GM19324 (cell line): ENCODE data around the gene FBXW11.
"Not testable (repeated sequence)": the region's sequence is repeated elsewhere in the genome, so short reads cannot be mapped to it uniquely, and the experiment has no call there.

Experiments used
- ATAC-seq: cut with Tn5 transposase; IDR thresholded peaks from one replicate; pipeline ENCODE4 v1.9.1; 2021; ENCODE audit warnings: mild to moderate bottlenecking, moderate library complexity; ENCODE audit not compliant: unreplicated experiment, low FRiP score

FBXW11 gene

DNA sequence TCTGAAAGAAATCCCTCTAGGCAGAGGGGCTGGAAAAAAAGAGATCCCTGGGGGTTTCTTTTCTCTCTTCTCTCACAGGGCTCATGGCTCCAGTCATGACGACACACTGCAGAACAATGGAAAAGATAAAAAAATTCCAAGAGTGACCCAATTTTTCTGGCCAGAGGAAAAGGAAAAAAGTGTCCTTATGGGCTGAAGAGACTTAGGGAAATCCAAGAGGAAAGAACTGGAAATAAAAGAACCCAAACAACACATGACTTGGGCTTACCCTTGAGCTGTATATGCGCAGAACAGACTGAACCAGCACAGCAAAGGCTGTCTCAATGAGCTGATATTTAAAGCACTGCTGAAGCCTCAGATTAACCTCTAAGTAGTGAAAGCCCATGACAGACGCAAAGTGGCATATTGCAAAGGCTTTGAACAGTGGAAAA, 118.4 kb downstream of the FBXW11 start:
- ATAC-seq: no peak

DNA sequence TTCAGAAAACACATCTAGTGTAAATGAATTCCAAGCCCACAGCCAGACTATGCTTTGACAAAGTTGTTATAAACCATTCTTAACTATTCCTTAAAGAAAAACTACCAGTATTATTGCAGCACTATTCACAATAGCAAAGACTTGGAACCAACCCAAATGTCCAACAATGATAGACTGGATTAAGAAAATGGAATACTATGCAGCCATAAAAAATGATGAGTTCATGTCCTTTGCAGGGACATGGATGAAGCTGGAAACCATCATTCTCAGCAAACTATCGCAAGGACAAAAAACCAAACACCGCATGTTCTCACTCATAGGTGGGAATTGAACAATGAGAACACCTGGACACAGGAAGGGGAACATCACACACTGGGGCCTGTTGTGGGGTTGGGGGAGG, 120.4 kb downstream of the FBXW11 start:
- ATAC-seq: not testable (repeated sequence)

DNA sequence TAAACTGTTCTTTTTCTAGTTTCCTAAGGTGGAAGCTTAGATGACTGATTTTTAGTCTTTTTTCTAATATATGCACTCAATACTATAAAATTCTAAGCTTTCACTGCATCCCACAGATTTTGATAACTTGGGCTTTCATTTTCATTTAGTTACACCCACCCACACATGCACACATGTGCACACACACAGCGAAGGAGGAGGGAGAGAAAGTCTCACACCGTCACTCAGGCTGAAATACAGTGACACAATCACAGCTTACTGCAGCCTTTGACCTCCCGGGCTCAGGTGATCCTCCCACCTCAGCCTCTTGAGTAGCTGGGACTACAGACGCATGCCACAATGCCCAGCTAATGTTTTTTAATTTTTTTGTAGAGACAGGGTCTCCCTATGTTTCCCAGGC, 124.3 kb downstream of the FBXW11 start:
- ATAC-seq: no peak

DNA sequence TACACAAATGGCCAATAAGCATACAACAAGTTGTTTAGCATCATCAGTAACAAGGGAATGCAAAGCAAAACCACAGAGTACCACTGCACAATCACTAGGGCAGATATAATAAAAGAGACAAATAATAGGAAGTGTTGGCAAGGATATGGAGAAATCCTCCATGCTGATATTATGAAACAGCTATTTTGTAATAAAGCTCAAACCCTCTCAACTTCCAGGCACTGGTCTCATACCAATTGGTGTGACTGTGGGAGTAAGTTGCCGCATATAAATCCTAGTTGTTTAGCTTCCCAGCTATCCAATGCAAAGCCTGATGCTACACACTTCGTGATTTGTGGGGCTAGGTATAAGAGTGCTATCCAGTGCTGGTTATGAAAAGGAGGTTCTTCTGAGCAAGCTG, 132.2 kb downstream of the FBXW11 start:
- ATAC-seq: no peak

DNA sequence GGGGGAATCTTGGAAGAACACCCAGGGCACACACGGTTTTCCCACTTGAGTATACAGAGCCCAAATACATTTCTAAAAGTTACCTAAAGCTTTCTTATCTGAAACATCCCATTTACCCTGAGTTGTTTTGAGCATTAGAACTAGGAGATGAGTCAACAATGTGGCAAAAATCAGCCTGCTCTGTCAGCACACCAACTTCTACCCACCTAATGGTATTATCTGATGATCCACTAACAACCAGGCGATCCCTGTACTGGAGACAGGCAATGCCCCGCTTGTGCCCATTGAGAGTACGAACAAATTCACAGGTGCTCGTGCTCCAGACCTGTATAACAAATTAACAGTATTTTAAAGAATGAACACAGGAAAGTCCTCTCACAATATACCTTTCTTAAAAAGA, 133.8 kb downstream of the FBXW11 start:
- ATAC-seq: no peak

DNA sequence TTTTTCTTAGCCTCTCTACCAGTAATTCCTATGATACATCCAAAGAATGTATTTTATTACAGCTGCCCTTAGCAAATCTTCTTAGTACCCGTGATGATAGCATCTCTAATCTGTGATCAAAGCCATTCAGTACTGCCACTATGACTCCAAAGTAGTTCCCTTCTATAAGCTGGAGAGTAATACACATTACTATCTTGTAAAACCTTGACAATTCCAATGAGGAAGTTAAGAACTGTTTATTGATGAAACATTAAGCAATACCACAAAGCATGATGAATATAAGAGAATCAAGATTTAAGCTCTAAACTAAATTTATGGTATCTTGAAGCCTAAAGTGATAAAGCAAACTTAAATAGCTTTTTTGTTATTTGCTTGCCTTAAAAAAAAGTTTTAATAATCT, 134.7 kb downstream of the FBXW11 start:
- ATAC-seq: no peak

DNA sequence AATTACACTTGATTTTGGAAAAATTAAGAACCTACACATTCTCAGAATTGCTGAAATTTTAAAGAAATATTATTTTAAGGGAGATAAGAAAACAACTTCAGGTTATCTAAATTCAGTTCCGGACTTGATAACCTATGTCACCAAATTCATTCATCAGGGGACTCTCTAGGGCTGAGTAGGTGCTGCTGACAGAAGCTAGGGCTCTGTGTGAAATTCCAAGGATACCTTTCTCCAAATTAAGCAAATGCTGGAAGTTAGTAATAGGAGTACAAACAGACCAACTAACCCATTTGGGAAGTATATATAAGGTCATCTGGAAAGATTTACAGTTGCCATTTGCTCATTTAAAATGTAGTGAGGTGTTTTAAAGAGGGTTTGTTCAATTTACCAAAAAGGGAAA, 136.5 kb downstream of the FBXW11 start:
- ATAC-seq: no peak

DNA sequence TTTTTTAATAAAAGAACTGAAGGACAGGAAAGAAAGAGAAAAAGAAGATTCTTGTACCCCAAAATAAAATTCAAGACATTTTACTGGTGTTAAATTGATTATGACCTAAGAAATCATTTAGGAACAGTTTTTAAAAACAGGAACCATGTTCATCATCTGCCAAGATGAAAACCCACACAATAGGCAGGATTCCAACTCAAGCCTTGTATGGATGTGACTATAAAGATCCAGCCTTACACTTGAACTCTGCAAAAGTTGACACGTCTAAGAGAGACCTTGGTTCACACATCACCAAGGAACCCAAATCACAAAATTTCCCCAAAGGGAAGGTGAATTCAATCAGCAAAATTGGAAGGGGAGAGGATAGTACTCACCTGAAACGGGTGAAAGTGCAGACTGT, 138.2 kb downstream of the FBXW11 start:
- ATAC-seq: no peak

DNA sequence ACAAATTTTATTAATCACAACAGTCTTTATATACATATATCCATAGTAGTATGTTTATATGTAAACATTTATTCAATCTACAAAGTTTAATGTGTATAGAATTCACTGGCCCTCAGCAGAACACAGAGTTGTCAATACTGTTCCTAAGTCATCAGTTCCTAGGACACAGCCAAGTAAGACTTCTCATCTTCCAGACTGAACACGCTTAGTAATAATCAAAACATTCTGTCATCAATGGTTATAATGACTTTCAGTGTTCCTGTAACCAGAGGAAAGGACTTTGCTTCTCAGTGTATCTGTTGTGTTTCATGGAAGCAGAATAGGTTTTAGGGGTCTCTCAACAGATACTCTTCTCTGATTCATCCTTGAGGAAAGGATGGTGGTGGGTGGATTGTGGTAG, 138.7 kb downstream of the FBXW11 start:
- no peak for ATAC-seq

DNA sequence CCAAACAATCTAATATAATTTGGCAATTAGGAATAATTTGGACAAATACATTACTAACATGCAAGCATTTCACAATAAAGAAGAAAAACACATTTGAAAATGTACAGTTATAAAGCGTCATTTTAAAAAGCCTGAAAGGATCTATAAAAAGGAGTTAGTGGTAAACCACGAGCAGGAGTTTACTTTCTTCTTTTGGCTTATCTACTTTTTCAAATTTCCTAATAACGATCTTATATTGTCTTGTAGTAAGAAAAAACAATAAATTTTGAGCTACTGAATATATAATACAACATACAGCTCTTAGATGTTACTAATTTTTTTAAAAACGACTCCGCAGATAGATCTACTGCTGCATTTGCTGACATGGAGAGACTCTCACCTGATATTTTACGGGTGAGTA, 141.0 kb downstream of the FBXW11 start:
- no peak for ATAC-seq

DNA sequence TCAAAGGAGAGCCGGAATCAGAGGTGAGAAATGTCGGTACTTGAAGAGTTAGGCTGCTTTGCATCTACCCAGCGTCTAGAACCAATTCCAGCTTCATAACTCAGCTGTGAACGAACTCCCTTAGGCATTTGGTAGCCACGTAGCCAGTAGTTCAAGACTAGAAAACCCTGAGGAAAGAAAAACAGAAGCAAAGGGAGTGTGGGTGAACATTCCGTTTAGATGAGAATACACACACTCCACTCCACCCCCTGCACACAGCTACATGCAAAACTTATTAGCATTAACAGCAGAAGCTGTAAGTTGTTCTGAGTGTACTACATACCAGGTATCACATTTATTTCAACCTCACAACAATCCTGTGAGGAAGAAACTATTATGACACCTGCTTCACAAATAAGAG, 142.5 kb downstream of the FBXW11 start:
- no peak for ATAC-seq

DNA sequence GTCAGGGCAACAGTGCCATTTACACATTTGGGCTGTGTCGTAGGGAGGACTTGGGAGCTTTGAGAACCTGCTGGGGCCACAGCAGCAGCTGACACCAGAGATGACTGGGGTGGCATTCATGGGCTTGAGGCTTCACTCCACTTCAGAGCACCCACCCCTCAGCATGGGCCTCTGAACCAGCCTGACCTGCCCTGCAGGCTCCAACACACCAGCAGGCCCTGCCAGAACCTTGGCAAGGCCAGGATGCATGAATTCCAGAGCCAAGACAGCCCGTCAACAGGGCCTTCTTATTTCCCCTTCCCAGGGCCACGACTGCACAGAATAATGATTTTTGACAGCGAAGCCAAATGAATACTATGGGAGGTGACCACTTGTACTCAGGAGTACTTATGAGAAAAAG, 143.8 kb downstream of the FBXW11 start:
- ATAC-seq: no peak

DNA sequence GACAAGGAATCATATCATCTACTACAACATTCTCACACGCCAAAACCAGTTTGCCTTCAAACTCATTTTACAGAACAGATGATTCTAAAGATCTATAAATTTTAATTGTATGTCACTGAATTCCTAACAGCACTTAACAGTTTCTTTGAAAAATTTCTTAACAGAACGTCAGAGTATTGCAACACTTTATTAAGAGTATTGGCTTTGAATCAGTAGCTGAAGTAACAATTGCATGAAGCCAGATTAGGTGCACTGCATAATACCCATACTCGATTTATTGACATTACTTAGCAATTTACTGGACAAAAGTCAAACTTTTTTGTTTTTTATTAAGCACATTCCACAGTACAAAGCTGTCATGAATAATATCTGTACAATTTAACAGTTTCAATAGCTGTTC, 145.1 kb downstream of the FBXW11 start:
- ATAC-seq: no peak

DNA sequence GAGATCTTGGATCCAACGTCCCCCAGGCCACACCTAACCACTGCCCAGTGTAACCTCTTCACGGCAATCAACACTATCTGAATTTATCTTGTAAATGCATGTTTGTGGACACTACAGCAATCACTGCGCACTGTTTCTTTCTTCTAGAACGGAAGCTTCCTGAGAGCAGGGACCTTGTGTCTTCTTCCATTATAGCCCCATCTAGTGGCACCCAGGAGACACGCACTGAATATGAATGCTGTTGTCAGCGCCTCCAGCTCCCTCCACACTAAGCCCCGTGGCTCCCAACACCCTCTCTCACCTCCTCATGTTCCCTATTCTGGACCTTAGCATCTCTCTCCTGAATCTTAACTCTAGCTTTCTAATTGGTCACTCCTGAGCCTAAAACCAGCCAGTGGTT, 148.1 kb downstream of the FBXW11 start:
- ATAC-seq: no peak

DNA sequence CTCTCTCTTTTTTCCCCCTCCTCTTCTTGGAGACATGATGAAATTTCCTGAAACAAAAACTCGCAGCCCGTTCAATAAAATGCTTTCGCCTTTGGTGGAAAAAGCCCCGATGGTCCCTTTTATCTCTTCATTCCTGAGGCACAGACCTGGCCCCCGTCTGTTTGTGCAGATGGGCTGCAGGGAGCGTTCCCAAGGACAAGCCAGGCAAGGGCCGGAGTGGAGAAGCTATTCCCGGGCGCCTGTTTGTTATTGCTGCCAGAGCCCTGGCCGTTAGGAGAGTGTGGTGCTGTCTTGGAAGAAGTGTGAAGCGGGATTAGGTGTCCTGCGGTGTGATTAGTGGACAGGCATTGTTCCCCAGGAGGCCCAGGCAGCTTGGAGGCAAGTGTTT, 149.0 kb downstream of the FBXW11 start:
- ATAC-seq: no peak

DNA sequence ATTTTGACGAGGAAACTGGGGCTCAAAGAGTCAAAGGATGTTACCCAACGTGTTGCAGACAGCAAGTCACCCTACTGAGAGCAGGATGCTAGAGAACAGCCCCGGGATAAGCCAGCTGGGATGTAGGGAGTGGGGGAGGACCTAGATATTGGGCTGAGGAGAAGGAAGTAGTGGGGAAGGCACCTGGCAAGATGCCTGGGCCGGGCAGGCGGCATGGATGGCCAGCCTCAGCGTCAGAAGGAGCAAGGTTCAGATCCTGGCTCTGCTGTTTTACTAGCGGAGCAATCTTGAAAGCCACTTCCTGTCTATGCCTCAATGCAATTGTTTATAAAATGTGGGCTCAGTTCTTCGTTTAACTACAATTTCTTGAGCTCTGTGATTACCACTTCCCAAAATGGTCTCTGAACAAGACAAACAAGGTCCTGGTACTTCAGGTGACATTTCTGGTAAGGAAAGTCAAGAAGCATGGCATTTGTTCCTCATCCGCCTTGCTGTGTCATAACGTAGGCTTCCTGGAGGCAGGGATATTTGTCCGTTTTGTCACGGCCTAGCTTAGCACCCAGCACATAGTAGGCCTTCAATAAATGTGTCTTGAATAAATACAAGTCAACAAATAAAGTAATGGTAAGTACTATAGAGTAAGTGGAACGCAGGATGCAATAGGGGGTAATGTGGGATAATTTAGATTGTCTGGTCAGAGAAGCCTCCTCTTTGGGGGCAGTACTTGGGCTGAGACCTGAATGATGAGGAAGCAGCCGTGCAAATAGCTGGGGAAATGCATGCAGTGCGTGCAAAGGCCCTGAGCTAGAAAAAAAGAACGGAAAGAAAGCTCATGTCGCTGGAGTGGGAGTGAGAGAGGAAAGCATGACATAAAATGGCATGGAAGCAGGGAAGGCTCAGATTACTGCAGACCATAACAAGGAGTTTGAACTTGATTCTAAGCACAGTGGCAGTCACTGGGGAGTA, 150.4 kb downstream of the FBXW11 start:
- ATAC-seq: no peak

DNA sequence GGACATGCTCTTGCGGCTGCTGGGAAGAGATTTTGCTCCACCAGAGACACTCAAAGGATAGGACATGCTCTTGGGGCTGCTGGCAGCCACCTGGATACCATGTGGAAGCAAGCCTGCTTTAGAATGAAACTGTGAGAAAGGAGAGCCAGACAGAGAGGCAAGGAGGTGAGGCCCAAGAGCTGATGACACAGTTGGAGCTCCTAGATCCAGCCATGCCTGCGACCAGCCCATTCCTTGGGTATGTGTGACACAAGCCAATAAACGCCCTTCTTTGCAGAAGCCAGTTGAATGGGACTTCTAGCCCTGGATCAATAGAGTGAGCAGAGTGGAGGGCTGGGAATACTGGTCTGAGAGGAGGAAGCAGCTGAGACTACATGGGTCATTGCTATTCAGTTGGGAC, 151.2 kb downstream of the FBXW11 start:
- ATAC-seq: no peak

DNA sequence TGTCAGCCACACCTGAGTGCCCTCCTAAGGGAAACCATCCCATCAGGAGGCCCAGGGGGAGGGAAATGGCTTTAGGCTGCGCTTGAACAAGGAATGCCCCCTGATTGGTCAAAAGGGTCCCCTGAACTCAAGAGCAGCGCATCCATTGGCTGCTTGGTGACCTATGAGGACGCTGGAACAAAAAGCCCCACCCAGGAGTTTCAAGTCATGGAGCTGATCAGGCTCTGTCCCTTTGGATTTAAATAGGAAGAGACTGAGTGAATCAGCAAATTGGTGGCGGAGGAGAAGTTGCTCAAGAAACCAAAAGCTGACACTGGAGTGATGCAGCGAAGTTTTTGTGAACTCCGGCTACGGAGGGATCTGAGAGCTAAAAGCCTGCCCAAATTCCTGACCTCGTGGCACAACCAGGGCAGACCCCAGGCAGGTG, 154.2 kb downstream of the FBXW11 start:
- ATAC-seq: no peak

DNA sequence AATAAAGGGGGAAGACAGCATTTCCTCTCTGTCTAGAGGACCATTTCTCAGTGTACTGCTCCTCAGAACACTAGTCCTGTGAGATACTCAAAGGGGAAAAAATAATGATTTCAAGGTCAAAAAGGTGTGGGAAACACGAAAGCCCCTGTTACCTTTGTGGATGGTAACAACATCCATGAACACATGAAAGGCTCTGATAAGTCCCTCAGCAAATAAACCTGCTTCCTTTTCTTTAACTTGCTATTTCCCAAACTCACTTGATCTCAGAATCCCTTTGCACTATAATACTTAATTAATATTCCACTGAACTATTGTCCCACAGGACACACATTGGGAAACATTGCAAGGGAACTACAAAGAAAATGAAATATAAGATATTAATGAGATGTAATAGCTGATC, 155.2 kb downstream of the FBXW11 start:
- no peak for ATAC-seq

DNA sequence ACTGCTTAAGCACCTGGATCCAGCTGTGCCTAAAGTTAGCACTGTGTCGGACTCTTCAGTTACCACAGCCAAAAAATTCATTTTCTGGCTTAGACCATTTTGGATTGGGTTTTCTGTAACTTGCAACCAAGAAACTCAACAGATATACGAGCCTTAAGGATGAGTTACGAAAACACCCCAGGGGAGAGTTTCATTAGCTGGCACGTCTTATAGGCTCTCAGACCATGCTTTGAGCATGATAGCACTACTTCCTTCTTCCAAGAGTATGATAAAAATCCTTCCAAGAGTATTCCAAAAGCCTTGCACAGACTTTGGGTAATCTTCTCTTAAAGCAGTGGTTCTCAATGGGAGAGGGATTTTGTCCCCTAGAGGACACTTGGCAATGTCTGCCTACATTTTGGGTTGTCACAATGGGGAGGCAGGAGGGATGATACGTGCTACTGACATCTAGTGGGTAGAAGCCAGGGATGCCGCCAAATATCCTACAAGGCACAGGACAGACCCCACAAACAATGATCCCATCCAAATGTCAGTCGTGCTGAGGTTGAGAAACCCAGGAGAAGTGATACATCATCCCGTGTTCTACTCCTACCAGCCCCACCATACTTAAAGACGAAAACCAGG, 156.0 kb downstream of the FBXW11 start:
- ATAC-seq: no peak

DNA sequence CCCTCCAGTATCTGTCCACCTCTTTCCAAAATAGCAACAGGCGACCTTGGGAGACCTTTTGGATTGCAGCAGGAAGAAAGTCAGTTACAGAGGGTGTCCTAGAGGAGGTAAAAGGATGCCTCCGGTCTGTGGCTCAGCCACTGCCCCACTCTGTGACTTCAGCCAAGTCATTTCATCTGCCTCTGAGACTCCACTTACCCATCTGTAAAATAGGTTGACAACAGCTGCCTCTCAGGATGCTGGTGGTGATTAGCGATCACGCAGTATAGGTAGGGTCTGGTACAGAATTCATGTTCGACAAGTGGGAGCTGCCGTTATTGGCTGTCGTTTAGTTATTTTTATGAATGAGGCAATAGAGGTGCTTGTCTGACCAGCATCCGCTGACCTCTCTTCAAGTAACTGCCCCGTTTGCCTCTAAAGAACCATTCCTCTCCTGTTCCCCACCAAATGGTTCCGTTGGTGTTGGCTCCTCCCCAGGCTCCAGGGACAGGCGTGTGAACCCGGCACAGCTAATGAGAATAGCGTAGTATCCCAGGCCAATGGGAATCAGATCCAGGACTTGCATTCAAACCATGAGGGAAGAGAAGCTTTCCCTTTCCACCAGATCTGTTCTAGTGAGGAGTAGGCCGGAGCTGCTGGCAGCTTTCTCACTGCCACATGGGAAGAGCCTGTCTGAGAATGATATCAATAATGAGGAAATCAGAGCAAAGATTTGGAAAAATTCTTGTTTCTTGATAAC, 156.7 kb downstream of the FBXW11 start:
- ATAC-seq: no peak
